Esophagus squamous epithelium (tissue), 4 donors: ENCODE measurements around the gene SEPTIN10.

ENCODE experiments used
- POLR2A ChIP-seq, 4 donors: fragments of 450-650 bp; IDR thresholded peaks; one replicate each; pipeline ENCODE4 v1.6.1; 2017; ENCODE audit warnings: antibody characterized with exemption in 4 of 4, mild to moderate bottlenecking in 4 of 4, moderate library complexity in 3 of 4
- TF ChIP-seq, protein P1 (sequence below), 6 experiments: fragments of 450-650 bp in 4 of 6; fragments of 200-600 bp in 2 of 6; sonication (generic) in 2 of 6; IDR thresholded peaks; one replicate each; pipeline ENCODE4 v1.5.1; 2016 to 2019; ENCODE audit warnings: antibody characterized with exemption in 6 of 6, mild to moderate bottlenecking in 4 of 6, moderate library complexity in 4 of 6

DNA sequence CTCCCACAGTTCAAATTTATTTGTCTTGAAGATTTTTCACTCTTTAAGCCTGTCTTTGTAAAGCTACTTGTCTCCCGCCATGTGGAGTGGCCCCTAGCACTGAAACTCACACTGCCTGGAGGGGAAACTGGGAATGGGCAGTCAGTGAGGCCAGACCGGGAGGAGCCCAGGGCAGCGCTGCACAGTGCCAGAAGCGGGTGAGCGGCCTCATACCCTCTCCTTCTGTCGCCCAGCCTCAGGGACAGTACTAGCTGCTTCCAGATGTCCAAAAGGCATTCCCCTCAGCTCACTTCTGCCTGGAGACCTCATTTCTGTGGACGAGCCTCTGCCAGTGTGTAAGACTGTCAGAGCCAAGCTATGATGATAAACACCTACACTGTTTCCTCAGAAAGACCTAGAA lies 79.9 kb downstream of the SEPTIN10 start:
- no peak for TF ChIP-seq POLR2A (IDR thresholded peaks at IDR 0.05)
- TF ChIP-seq, protein P1, sequence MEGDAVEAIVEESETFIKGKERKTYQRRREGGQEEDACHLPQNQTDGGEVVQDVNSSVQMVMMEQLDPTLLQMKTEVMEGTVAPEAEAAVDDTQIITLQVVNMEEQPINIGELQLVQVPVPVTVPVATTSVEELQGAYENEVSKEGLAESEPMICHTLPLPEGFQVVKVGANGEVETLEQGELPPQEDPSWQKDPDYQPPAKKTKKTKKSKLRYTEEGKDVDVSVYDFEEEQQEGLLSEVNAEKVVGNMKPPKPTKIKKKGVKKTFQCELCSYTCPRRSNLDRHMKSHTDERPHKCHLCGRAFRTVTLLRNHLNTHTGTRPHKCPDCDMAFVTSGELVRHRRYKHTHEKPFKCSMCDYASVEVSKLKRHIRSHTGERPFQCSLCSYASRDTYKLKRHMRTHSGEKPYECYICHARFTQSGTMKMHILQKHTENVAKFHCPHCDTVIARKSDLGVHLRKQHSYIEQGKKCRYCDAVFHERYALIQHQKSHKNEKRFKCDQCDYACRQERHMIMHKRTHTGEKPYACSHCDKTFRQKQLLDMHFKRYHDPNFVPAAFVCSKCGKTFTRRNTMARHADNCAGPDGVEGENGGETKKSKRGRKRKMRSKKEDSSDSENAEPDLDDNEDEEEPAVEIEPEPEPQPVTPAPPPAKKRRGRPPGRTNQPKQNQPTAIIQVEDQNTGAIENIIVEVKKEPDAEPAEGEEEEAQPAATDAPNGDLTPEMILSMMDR (IDR thresholded peaks at IDR 0.05) = no peak
